ENCODE measurements around the gene H1-8. TPM values are rescaled to one million over a fixed set of nuclear protein-coding genes. Genes with fewer than 3 reads are reported as not detected.

H1-8 gene
- not detected in 2 replicates for total RNA-seq

GRCh38 chr3:129543156-129543790 lies at the start of gene H1-8:
Gene H1-8, plus strand, starts transcription at chr3:129543175. Its CDS starts 44 bp downstream, at chr3:129543219.

GRCh38 chr3:129528589-129529100 lies 14.3 kb upstream of the H1-8 start, which contains the start of gene RHO:
Gene RHO, plus strand, starts transcription at chr3:129528639. Its CDS starts 95 bp downstream, at chr3:129528734.

Other genes with a start within 250 kb of the H1-8 start
- gene EFCAB12, start 114.5 kb upstream of the H1-8 start, total RNA-seq: not detected in 2 replicates
- gene MBD4, start 103.2 kb upstream of the H1-8 start, total RNA-seq: 16.5 and 16.8 TPM in 2 replicates
- gene IFT122, start 103.0 kb upstream of the H1-8 start, total RNA-seq: 12.9 and 17.1 TPM in 2 replicates
- not detected in 2 replicates for gene RHO, start 14.5 kb upstream of the H1-8 start, total RNA-seq
- 246 and 285 TPM in 2 replicates for gene PLXND1, start 63.5 kb downstream of the H1-8 start, total RNA-seq